IPS-NIHi11 (cell line): ENCODE data around the gene CTIF.

Experiments used
- DNase-seq: peaks from one replicate; pipeline ENCODE4 v3.0.0; 2012; ENCODE audit warnings: mixed read lengths, low spot score

Gene CTIF

DNA sequence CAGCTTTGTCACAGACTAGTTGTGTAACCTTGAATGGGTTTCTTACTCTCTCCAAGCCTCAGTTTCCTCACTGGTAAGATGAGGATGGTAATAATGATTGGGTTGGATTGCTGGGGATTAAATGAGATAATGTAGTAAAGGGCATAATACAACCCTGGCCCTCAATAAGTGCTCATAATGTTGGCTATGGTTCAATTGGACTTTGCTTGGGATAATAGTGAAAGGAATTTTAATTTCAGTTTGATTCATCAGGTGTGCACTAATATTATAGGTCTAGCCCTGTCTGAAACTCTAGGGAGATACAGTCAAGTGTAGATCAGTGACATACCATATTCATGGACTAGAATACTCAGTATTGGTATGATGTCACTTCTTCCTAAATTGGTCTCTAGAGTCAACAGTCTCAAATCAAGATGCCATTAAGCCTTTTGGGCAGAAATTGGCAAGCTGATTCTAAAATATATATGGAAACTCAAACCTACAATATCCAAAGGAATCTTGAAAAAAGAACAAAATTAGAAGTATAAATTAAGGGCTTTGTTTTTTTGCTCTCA lies 250.5 kb downstream of the CTIF start:
- no peak for DNase-seq

DNA sequence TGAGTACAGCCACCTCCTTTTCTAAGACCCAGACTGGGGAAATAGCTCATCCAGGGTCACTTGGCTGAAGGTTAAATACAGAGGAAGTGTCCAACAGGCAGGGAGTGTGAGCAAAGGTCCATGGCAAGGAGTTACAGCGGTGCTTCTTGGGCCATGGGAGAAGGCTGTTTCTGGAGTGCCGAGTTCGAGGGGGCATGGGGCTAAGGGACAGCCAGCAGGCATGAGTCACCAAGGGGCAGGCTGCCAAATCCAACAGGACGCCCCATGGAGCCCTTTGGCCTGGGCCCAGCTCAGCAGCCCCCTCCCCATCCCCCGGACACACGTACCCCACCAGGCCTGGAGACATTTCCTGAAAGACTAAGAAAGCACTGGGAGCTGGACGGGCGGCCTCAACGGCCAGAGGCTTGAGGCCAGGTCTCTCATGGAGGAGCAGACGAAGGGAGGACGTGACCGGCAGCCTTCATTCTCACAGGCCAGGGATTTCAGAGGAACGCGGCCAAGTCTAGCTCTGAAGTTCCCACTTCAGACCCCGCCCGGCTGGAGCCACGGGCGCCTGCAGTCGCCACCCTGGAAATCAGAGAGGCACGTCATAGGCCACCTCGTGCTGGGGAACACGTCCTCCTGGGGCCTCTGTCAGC lies 251.5 kb downstream of the CTIF start:
- no peak for DNase-seq

DNA sequence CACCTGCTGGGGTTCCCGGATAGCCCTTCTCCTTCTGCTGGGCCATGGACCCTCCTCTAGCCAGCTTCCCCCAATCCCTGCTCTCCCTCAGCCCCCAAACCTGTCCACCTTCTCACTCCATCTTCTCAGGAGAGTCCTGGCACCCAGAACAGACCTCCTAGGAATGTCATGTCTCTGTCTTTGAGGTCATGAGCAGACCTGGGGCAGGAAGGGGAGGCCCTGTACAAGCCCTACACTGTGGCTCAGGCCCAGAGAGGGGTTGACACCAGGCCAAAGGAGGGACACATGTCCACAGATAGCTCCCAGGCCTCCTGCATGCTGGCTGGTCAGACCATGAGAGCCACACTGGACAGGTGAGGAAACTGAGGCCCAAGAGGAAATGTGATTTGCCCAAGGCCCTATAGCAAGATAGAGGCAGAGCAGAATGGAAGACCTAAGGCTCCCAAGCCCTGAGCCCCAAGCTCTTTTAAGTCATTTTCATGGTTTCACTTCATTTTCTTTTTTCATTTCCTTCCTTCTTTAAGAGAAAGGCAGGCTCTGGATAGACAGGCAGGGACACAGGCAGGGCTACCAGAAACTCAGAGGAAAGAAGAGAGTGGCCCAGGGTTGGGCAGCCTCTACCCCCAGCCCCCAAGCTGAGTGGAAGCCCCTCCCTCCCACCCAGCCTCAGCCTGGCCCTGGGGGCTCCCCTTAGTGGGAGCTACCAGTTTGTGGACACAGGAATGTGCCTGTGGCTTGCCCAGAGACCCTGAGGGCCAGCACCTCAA lies 252.2 kb downstream of the CTIF start:
- no peak for DNase-seq

DNA sequence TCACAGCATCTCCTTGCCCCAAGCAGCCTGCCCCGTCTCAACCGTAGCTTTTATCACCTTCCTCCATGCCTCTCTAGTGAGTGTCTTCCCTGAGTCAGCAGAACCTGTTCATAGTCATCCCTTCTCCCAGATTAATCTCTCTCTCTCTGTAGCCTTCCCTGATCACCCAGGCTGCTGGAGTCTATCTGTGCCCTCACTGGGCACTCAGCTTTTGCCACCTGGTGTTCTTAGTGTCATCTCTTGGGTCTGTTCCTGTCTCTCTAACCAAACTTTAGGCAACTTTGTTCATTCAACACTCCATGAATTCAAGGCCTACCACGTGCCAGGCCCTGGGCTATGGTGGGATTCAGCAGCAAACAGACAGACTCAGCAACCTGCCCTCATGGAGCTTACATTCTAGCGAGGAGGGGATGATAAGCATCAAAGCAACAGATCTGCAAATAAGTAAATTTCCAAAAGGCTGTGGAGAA lies 252.8 kb downstream of the CTIF start:
- DNase-seq, result no peak

DNA sequence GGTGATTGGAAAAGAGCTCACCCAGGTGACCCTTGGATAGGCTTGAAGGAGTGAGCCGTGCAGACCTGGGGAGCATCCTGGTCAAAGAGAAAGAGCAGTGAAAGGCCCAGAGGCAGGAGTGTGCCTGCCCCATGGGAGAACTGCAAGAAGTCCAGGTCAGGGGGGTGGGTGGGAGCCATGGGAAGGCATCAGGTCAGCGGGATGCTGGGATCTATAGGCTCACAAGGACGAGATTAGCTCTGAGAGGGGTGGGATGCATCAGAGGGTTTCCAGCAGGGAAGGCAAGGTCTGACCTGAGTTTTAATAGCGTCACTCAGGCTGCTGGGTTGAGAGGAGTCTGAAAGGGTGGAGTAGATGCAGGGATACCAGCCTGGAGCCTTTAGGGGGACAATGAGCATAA lies 253.3 kb downstream of the CTIF start:
- DNase-seq, result no peak

DNA sequence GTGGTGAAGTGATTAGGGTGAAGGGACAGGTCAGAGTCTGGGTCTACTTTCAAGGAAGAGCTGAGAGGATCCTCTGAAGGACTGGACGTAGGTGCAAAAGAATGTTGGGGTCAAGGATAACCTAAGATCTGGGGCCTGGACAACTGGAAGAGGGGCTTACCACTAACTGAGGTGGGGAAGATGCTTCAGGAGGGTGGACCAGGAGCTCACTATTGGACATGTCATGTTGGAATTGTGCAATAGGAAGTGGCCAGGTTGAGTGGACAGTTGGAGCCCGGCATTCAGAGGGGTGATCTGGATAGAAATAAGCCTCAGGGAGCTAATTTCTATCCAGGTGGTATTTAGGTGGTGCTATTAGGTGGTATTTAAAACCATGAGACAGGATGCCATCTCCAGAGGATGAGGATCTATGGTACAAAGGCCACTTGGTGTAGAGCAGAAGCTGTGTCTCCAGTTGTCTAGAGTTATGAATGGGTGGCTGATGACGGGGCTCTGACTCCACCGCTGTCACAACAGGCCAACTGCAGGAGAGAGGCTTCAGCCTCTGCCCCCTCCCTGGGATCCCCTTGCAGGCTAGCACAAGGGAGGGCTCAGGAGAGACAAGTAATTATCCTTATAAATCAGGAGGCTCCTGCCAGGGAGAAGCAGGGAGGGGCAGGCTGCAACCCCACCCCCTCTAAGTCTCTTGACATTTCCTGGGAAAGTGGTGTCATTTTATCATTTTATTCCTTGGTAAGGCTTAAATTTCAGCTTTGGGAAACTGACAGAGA lies 254.0 kb downstream of the CTIF start:
- DNase-seq, result no peak

DNA sequence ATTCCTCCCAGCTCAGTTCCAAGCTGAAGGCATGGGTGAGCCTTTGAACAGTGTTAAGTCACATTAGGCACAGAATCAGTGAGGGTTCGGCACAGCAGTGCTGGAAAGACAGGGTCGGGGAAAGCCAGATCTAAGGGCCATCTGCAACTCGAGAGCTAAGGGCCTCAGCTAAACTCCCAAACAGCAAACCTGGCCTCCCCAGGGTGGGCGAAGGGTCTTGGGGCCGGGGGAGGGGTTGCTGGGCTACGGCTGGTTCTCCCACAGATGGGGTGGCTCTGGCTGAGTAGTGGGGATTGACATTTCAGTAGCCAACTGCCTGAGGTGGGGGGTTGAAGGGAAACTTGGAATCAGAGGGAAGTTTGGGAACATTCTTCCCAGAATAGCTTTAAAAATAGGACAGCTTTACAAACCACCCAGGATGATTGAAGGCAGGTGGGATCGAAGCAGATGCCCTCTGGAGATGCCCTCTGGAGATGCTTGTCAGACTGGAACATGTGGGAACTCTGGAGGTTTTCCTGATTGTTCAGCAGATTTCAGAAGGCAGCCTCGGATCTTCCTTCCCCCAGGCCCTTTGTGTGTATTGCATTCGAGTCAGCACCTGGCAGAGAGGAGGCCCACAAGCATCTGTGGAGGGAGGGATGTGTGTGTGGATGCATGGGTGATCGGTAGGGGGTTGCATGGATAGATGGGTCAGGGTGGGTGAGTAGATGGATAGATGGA lies 255.6 kb downstream of the CTIF start:
- DNase-seq, result no peak

DNA sequence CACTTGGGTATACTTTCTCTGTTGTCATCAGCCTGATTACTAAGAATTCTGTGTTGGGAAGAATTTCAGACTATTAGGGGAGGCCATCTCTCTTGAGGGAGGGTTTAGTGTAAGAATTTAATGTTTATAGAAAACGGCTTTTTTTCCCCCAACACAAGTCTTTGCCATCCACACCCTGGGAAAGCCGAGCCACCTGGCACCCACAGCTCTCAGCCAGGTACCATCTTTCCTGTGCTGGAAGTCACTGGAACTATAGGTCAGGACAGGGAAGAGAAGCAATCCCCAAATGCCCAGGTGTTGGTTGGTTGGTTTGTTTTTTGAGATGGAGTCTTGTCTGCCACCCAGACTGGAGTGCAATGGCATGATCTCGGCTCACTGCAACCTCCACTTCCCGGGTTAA lies 256.9 kb downstream of the CTIF start:
- no peak for DNase-seq

DNA sequence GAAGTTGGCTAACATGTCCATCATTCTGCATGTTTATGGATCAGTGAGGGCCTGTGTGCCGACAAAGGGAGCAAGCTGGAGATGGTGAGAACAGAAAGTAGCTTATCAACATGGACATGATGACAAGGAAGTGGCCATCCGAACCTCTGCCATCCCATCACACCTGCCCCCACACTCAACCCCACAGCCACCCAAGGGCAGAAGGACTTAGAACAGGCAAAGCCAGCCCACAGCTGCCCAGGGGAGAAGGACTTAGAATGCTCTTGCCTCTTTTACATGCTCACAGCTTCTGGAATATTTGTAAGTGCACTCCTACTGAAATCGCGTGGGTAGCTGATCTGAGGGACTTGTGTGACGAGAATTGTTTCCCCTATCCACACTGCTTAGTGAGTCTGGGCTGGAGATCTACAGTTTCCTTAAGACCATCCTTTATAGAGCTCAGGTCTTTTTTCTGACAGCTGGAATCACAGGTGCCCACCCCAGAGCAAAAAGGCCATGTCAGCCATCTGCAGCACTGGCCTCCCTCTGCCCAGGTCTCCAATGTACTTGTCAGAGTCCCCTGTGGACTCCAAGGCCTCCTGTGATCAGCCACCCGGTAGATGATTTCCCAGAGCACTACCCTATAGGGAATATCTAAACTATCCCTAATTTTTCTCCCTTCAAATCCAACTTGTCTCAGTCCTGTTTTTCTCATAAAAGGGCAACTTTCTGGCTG lies 257.8 kb downstream of the CTIF start:
- no peak for DNase-seq

DNA sequence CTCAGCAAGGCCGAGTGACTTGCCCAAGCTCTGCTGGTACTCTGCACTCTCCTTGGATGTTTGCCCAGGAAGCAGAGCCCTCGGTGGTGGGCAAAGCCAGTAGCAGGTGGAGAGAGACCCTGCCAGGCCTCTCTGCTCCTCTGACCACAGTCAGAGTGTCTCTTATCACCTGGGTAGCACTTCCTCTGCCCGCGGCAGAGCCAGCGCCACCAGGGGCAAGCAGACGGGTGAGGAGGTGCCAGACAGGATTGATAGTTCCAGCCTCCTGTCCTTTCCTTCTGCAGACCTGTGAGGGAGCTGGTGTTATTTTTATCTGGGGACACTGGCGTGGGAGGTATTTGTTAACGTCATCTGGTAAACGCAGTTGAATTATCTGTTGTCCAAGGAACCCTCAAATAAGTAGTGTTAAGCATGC lies 259.0 kb downstream of the CTIF start:
- no peak for DNase-seq

DNA sequence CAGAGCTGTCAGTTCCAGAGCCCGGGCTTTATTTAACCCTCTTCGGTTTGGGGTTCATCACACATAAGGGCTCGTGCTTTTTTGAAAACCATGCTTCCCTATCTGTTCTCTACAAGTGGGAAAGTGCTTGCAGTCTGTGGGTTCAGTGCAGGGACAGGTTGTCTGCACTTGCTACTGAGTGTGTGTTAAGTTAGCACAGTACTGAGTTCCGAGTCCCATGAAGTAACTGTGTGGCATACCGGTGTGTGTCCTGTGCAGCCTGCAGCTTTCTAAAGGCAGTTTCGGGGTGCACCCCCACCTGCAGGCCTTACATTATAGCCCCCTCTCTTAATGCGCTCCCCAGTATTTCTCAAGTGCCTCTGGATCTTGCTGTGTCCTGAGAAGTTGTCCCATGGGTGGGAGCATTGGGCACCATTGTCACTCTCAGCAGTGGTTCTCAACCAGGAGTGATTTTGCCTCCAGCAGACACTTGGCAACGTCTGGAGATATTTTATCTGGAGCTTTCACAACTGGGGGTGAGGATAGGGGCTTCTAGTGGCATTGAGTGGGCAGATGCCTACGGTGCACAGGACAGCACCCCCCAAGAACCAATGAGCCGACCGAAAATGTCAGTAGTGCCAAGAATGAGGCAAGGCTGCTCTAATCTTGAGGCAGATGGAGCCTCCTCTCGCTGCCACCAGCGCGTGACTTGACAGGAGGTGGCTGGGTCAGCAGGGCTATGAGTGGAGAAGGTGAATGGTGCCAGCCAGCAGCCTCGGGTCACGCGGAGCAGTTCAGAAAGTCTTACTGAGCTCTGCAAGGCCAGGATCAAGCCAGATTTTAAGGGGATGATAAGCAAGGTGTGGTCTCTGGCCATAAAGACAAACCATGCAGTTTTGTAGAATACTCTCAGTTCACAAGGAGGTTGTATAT lies 259.8 kb downstream of the CTIF start:
- no peak for DNase-seq

DNA sequence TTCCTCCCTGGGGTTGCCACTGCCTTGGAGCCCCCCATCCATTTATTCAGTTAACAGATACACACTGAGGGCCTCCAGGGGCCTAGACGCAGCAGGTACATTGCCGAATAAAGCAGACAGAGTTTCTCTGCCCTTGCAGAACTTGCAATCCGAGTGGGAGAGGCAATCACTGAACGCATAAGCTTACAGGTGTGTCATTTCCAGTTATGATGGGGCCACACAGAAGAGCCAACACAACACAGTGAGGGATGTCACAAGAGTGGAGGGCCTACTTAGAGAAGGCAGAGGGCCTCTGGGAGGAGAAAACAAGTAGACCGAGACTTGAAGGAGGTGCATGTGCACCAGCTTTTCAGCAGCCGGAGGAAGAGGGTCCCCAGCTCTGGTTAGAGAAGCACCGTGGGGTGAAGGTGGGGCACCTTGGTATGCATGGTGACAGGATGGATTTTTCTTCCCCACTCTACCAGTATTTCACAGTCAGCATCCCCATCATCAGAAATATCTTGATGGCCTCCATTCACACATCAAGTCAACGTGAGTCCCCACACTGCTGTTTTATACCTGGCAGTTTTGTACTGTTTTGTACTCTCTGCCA lies 261.0 kb downstream of the CTIF start:
- no peak for DNase-seq

DNA sequence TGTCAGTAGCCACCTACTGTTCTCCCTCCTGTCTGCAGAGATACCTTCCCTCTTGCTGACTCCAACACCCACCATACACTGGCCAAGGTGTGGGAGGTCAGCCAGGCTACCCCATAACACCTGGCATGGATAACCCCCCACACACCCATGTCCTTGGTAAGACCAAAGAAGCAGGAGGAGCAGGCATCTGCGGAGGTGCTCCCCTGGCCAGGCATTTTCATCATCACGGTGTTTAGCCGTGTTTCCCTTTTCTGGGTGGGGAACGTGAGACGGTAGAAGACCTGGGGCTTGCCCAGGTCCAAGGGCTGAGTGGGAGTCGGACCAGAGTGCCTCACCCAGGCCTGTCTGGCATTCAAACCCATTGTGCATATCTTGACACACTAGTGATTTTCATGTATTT lies 261.6 kb downstream of the CTIF start:
- DNase-seq, result no peak

DNA sequence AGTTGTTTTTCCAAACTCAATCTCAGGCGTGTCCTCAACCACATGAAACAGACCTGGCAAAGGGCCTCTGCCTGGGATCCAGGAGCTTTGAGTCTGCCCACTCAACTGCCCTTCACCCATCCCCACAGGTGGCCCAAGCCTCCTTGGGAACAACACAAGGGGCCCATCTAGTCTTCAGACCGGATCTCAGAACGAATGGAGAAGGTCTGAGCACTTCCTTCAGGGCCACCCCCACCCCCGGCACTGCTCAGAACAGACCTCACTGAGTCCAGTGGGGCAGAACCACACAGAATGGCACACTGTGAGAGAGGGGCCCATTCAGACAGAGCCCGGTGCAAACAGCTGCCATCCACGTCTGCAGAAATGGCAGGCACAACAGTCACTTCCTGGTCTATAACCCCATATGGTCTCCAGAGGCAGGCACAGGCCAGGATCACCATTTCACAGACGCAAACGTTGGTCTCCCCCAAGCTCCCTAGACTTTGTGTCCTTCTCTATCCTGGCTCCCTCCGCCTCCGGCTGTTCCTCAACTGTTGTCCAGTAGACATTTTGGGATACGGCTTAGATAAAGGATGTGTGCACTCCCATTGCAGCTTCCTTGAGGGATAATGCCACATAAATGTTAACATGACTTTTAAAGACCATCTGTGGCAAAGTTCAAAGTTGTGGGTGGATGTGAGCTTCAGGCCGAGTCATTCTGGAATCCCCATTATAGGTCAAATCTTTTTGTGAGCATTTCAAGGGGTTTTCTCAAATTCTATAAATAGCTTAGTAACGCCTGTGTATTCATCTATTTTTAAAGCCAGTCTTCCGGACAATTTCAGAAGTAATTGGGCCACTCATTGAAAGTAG lies 262.3 kb downstream of the CTIF start:
- DNase-seq, result no peak

DNA sequence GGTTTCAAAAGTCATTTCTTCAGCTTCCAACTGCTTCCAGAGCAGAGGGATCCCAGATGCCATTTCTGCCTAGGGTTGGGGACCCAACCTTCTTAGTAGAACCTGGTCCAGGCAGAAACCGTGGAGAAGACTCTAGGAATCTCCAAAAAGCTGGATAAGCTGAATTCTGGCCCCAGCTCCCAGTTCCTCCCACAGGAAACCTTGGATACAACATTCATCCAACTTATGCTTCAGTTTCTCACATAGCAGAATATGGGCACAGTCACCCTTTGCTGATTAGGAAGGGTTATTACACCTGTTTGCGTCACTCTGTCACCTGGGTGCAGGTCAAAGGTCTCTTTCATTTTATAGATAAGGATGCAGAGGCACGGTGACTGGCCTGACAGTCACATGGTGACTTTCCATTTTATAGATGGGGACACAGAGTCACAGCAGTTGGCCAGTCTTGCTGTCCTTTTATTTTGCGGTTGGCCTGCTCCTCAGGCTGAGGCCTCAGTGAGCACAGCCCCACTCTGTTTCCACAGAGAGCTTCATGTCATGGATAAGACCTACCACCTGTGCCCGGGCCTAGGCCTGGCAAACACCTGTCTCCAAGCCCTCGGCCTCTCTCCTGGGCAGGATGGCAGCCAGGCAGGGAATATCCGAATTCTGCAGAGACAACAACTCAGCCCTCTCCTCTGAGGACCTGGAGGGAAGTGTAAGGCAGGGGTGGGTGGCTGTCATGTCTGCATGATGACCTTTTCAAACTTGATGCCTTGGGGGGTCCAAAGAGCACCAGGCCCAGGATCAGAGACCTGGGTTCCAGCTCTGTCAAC lies 263.1 kb downstream of the CTIF start:
- DNase-seq, result no peak

DNA sequence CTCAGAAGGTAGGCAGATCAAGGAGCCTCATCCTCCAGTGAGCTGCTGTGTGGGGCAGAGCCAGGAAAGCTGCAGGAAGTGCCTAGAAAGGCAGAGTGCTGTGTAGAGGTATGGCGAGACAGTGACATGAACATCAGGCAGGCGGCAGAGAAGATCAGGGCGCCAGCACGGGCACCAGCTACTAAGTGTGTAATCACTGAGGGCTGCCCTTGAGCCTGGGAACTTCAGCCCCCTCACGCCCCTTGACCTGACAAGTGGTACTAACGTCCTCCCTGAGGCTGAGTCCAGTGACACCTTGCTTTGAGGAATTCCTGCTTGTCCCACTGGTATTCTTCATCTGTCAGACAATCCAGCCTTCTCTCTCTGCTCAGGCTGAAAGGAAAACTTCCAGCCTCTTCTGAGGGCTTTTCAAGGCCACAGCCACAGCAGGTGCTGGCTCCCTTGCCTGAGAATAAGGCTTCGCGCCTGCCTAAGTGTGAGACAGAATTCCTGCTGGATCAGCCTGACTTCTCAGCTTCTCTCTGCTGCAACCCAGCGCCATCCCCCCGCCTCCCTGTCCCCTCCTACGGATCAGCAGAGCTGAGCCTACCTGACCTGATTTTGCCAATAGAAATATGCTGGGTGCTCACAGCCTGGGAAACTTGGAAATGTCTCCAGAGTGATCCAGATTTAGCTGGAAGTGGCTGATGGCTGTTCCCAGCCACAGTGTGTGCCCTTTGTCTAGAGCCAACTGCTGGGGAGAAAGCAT lies 263.9 kb downstream of the CTIF start:
- no peak for DNase-seq

DNA sequence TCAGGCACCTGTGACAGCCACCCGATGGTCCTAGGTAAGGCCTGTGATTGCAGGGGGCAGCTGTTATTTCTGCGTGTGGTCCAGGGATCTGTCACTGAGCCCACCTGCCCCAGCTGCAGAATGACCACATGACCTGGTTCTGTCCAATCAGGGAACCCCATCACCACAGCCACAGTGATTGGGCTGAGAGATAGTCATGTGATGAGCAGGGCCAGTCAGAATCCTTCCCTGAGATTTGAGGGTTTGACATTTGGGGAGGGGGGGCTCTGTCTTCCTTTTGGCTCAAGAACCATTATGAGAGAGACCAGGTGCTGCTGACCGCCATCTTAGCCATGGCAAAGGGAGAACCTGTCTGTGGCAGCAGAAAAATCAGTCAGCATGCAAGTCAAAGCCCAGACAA lies 264.7 kb downstream of the CTIF start:
- DNase-seq, result no peak
